Prostate gland (tissue), 2 donors: Measurements from ENCODE around the gene MT1F.

Experiments used
- POLR2A ChIP-seq: fragments of 450-650 bp; IDR thresholded peaks from one replicate; pipeline ENCODE4 v1.6.1; 2016; ENCODE audit warnings: antibody characterized with exemption, mild to moderate bottlenecking
- POLR2AphosphoS5 ChIP-seq: sonication (generic); formaldehyde crosslinking; IDR thresholded peaks from one replicate; pipeline ENCODE4 v1.6.1; 2017; ENCODE audit warnings: antibody characterized with exemption
- TF ChIP-seq, protein P1 (sequence below), 4 experiments: fragments of 200-600 bp in 2 of 4; fragments of 450-650 bp in 2 of 4; sonication (generic) in 2 of 4; IDR thresholded peaks; 1 replicate in 3 of 4; 2 replicates in 1 of 4; pipeline ENCODE4 v1.5.1; 2016 to 2019; ENCODE audit warnings: antibody characterized with exemption in 4 of 4, mild to moderate bottlenecking in 2 of 4, moderate library complexity in 2 of 4

GRCh38 chr16:56640076-56640475 is 17.7 kb upstream of the MT1F start:
- TF ChIP-seq, protein P1, sequence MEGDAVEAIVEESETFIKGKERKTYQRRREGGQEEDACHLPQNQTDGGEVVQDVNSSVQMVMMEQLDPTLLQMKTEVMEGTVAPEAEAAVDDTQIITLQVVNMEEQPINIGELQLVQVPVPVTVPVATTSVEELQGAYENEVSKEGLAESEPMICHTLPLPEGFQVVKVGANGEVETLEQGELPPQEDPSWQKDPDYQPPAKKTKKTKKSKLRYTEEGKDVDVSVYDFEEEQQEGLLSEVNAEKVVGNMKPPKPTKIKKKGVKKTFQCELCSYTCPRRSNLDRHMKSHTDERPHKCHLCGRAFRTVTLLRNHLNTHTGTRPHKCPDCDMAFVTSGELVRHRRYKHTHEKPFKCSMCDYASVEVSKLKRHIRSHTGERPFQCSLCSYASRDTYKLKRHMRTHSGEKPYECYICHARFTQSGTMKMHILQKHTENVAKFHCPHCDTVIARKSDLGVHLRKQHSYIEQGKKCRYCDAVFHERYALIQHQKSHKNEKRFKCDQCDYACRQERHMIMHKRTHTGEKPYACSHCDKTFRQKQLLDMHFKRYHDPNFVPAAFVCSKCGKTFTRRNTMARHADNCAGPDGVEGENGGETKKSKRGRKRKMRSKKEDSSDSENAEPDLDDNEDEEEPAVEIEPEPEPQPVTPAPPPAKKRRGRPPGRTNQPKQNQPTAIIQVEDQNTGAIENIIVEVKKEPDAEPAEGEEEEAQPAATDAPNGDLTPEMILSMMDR (IDR thresholded peaks at IDR 0.05): no peak
- TF ChIP-seq POLR2A: no peak
- TF ChIP-seq POLR2AphosphoS5: no peak
